ENCODE results near the gene SULT1A3. TPM values are rescaled to one million over a fixed set of nuclear protein-coding genes. Genes with fewer than 3 reads are reported as not detected.
"Not testable (repeated sequence)": the region's sequence is repeated elsewhere in the genome, so short reads cannot be mapped to it uniquely, and the experiment has no call there.

SULT1A3 gene
- polyA plus RNA-seq, 12 donors = 1.7 to 5.9 (median 3.7) TPM; not detected in 2

DNA sequence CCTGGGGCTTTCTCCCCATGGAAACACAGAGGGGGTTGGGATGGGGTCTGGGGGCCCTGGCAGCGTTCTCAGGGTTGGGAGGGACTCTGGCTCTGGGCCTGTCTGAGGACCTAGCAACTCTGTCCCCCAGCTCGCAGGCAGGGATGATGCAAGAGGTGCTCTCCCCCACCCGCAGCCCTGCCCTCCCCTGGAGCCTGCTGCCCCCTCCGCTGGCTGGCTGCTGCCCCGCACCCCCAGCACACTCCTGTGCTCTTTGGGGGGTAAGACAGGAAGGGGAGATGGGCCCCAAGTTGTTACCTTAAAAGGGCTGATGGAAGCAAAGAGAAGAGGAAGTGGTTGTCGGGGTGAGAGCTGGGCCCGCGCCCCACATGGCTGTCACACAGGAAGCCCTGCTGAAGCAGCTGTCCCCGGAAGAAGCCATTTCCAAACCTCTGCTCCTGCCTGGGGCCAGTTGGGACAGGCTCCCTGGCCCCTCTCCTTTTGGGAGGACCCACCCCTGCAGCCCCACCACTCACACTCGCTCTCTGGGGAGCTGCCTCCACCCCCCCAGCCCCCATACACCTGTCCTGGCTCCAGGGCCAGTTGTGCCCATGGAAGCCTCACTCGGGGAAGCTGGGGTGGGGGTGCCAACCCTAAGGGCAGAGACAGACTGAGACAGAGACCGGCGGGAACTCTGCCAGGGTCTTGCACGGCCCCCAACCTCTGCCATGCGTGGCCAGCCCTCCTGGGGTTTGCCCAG is 13.2 kb upstream of the SULT1A3 start:
- no peak for DNase-seq

DNA sequence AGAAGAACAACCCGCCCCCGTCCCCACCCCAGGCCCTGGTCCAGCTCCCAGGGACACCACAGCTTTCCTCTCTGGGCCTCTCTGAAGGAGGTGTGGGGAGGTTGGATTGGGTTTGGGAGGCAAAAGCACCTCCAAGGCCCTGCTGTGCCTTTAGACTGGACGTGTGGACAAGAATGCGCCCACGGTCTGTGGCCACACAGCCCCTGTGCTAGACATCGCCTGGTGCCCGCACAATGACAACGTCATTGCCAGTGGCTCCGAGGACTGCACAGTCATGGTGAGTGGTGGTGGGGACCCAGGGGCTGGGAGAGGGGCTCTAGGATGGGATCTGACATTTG is 12.6 kb upstream of the SULT1A3 start:
- no peak for DNase-seq

DNA sequence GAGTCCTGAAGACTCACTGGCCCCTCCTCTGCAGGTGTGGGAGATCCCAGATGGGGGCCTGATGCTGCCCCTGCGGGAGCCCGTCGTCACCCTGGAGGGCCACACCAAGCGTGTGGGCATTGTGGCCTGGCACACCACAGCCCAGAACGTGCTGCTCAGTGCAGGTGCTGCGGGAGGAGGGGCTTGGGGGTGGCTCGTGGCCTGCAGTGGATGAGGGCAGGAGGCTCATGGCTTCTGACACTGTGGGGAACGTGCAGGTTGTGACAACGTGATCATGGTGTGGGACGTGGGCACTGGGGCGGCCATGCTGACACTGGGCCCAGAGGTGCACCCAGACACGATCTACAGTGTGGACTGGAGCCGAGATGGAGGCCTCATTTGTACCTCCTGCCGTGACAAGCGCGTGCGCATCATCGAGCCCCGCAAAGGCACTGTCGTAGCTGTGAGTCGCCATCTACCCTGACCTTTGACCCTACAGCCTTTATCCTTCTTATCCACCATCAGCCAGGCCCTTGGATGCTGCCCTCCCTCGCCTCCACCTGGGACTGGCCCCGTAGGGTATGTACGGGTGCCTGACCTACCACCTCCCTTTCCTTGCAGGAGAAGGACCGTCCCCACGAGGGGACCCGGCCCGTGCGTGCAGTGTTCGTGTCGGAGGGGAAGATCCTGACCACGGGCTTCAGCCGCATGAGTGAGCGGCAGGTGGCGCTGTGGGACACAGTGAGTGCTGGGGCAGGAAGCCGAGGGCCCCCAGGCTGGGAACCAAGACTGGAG is 12.1 kb upstream of the SULT1A3 start:
- DNase-seq = no peak

DNA sequence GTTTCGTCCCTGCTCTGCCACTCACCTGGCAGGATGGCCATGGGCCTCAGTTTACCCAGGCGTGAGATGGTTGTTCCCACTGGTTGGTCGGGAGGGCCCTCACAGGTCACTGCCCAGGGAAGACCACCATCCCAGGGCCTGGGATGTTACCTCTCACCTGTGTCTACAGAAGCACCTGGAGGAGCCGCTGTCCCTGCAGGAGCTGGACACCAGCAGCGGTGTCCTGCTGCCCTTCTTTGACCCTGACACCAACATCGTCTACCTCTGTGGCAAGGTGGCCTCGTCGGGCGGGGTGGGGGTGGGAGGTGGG is 11.5 kb upstream of the SULT1A3 start:
- no peak for DNase-seq

DNA sequence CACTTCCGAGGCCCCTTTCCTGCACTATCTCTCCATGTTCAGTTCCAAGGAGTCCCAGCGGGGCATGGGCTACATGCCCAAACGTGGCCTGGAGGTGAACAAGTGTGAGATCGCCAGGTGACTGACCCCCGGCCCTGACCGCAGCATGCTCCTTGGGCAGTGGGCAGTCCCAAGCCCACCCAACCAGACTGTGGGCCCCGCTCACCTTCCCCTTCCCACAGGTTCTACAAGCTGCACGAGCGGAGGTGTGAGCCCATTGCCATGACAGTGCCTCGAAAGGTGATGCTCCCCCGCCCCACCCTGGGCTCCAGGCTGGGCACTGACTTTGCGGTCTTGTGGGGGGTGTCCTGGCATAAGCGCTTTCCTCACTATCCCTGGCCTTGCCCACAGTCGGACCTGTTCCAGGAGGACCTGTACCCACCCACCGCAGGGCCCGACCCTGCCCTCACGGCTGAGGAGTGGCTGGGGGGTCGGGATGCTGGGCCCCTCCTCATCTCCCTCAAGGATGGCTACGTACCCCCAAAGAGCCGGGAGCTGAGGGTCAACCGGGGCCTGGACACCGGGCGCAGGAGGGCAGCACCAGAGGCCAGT is 11.0 kb upstream of the SULT1A3 start:
- DNase-seq = no peak

DNA sequence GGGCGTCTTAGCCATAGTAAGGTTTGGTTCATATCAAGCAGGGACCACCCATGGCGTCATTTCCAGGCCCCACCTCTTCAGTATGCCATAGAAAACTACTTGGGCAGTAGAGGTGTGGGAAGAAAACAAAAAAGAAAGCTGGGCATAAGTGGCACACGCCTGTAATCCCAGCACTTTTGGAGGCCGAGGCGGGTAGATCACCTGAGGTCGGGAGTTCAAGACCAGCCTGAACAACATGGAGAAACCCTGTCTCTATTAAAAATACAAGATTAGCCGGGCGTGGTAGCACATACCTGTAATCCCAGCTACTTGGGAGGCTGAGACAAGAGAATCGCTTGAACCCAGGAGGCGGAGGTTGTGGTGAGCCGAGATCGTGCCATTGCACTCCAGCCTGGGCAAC is 7.9 kb upstream of the SULT1A3 start:
- DNase-seq = not testable (repeated sequence)

DNA sequence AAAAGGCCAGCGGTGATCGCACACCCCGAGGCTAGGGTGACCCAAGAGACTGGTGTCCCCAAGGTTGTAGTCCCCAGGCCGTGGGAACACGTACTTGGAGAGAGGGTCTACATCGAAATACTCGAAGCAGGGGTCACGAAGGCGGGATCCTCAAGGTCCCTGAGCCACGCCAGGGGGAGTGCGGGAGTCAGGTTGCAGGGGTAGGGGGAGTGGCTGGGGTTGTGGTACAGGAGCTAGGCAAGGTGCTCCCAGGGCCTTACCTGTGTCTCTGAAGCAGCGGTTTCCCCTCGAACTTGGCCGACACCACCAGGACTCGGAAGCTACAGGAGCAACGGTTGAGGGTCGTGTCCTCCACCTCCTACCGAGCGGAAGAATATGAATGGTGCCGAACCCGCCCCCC is 6.0 kb upstream of the SULT1A3 start:
- DNase-seq = not testable (repeated sequence)

DNA sequence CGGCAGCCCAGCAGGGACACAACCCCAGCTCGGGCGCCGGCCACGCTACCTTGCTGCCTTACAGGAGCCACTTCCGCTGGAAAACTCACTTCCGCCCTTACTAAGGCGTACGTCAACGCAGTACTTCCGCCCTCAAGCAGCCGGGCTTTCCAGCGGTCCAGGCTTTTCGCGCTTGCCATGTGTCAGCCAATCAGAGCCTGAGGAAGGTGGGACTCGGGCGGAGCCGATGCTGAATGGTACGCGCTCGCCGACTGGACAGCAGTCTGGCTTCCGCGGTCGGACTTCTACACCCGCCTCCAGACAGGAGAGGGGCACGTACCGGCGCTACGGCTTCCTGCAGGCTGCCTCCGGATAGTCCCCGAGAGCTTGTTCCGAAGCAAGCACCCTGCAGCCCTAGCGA is 5.4 kb upstream of the SULT1A3 start, which contains the start of the genes BOLA2B and SLX1A:
BOLA2B (minus strand) TSS at position 52 of the 400 bp plus-strand sequence. CDS start 71 bp downstream, outside the sequence.
SLX1A (plus strand) TSS at position 261 of the 400 bp plus-strand sequence. CDS start 210 bp downstream, outside the sequence.
- not testable (repeated sequence) for DNase-seq

DNA sequence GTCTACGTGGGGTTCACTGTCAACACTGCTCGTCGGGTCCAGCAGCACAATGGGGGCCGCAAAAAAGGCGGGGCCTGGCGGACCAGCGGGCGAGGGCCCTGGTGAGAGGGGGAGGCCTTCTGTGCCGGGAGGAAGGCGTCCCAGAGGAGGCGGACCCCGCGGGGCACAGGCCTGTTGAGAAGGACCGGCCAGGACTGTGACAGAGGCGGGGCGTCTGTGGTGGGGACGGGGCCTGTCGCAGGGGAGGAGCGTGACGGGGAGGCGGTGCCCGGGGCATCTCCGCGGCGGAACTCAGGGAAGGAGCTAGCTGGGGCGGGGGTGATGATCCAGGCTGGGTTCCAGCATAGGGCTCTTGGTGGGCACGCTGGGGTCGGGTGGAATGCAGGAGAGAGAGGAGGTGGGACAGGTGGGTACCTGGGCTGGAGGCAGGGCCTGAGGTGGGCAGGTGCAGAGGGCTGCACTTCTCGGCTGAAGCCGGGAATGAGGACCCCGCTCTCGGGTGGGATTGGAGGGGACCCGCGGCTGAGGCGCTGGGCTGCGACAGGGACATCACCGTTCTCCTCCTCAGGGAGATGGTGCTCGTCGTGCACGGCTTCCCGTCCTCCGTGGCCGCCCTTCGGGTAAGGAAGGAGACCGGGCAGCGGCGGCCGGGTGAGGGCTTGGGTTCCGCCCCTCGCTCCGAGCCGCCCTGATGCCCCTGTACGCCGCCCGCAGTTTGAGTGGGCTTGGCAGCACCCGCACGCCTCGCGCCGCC is 4.7 kb upstream of the SULT1A3 start:
- DNase-seq = not testable (repeated sequence)

DNA sequence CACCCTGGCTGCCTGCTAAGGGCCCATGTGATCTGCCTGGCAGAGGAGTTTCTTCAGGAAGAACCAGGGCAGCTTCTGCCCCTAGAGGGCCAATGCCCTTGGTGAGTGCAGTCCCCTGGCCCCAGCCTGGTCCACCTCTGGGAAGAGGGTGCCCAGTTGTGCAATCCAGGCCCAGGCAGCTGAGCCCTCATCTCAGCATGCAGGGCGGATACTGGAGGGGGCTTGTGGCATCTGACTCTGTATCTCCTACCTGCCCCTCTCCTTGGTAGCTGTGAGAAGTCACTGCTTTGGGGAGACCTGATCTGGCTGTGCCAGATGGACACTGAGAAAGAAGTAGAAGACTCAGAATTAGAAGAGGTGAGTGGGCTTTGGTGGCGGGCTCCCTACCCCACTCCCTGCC is 2.1 kb upstream of the SULT1A3 start:
- DNase-seq = not testable (repeated sequence)

DNA sequence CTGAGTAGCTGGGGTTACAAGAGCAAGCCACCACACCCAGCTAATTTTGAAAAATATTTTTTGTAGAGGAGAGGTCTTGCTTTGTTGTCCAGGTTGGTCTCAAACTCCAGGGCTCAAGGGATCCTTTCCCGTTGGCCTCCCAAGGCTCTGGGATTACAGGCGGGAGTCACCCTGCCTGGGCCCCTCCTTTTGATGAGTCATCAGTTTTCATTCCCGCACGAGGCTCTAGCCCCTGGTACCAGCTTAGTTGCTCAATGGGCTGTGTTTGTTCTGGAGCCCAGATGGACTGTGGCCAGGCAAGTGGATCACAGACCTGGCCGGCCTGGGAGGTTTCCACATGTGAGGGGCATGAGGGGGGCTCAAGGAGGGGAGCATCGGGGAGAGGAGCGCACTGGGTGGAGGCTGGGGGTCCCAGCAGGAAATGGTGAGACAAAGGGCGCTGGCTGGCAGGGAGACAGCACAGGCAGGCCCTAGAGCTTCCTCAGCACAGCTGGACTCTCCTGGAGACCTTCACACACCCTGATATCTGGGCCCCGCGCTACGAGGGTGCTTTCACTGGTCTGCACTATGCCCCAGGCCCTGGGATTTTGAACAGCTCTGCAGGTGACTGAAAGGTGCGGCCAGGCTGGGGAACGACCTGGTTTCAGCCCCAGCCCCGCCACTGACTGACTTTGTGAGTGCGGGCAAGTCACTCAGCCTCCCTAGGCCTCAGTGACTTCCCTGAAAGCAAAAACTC is 721 bp downstream of the SULT1A3 start:
- not testable (repeated sequence) for DNase-seq

DNA sequence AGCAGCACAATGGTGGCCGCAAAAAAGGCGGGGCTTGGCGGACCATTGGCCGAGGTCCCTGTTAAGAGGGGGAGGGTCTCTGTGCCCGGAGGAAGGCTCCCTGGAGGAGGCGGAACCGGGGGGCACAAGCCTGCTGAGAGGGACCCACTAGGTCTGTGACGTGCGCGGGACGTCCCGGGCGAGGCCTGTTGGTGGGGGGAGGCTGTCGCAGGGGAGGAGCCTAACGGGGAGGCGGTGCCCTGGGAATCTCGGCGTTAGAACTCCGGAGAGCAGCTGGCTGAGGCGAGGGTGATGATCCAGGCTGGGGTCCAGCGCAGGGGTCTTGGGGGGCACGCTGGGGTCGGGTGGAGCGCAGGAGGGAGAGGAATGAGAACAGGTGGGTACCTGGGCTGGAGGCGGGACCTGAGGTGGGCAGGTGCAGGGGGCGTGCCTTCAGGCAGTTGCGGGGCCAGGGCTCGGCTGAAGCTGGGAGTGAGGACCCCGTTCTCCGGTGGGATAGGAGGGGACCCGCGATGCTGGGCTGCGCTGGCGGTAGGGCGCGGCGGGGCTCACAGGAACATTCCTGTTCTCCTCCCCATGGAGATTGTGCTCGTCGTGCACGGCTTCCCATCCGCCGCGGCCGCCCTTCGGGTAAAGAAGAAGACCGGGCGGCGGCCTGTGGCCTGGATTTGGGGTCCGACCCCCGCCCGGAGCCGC is 6.6 kb downstream of the SULT1A3 start:
- not testable (repeated sequence) for DNase-seq

DNA sequence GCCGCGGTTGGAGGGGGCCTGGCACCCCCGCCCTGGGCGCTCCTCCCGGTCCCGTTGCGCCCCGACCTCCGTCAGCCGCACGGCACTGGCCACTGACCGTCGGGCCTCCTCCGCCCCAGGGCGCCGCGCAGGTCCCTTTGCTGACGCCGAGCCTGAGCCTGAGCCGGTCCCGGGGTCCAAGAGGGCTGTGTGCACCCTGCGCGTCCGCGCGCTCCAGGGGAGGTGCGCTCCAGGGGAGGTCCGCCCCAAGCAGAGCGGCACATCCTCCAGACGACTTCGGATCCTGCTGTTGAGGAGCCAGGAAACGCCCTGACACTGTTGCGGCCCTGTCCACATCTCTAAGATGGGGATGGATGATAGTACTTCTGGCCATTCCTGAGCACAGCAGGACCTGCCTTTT is 7.2 kb downstream of the SULT1A3 start:
- not testable (repeated sequence) for DNase-seq

DNA sequence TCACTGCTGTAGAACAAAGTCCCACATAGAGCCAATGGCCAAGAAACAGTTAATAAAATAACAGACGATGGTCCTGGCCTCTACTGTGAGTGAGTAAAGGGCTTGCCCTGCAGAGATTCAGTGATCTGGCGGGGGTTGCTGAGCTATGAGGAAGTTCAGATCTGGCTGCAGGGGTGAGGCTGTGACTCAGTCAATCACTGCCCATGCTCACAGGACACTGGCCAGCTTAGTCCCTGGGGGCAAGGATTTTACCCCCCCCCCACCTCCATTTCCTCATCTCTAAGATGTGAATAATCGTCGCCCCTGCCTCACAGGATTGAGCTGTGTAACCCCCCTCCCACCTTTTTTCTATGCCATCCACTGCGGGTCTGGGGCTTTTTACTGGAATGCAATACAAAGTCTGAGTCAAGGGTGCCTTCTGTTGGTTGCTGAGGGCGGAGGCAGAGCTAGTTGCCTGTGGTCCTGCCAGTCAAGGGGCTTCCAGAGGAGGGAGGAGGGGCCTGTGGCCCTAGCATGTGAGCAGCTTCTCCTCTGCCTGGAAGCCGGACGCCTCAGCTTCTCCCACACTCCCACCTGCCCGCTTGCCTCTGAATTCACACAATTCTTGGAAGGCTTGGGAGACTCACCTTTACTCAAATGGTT is 8.1 kb downstream of the SULT1A3 start:
- DNase-seq = not testable (repeated sequence)

DNA sequence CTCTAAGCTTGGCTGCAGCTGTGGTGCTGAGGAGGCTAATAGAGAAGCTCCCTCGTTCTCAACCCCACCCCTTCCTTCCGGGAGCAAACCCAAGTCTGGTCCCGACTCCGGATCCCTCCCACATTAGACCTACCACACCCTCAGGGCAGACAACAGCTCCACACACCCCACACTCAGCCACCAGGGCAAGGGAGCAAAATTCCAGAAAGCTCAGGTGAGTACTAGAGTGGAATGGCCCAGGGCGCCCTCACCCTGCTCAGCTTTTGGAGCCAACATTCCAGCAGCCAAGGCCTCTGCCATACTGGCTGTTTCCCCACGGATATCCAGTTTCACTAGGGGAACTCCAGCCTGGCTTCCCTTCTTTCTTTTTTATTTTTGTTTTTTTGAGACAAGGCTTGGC is 10.0 kb downstream of the SULT1A3 start:
- not testable (repeated sequence) for DNase-seq

DNA sequence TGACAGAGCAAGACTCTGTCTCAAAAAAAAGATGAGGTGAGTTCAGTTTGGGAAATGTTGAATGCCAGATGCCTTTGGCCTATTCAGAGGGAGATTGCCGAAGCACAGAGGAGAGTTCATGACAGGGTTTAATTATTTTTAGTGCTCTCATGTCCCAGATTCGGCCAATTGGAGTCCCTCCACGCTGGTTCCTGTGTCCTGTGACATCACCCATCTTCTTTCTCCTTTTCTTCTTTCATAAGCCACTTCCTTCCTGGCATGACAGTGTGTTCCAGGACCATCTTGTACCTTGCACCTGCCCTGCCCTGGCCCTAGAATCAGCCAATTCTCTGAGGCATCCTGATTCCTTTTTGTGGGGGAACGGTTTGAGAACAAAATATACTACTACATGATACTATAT is 12.4 kb downstream of the SULT1A3 start:
- not testable (repeated sequence) for DNase-seq

DNA sequence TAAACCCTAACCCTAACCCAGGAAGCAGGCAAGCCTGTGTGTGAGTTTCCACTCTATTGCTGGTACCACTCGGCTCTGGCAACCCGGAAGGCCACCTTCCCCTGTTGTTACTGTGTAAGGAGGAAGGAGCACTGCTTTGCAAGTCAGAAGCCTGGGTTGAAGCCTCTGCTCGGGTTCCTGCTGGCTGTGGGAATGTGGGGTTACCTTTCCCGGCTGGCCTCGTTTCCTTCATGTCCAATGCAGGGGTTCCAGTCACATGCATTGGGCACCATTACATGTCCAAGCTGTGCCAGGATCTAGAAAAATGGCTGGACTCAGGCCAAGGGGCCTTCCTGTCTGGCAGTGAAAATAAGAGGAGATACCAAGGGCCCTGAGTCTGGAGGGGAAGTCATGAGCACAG is 18.0 kb downstream of the SULT1A3 start:
- DNase-seq = not testable (repeated sequence)

DNA sequence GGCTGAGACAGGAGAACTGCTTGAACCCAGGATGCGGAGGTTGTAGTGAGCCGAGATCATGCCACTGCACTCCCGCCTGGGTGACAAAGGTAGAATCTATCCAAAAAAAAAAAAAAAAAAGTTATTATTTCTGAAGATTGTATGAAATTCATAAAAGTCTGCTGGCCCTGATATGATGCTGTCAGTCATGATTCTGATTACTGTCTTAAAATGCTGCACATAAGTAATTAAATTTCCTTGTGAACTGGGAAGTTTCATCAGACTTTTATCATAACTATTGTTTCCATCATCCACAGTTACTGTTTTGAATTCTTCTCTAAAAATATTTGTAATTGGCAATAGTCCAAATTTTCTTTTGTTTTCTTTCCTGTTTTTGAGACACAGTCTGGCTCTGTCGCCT is 49.3 kb downstream of the SULT1A3 start, which contains the start of gene NPIPB13:
NPIPB13 (minus strand) TSS at position 101 of the 400 bp plus-strand sequence. CDS start 2,906 bp downstream, outside the sequence.
- DNase-seq = not testable (repeated sequence)
